Activated gamma-delta T cell (primary cell): ENCODE measurements around the gene GFY.

ENCODE experiments used
- DNase-seq: peaks from one replicate; lab custom pipeline; 2025; lab: John Stamatoyannopoulos, UW

GFY gene

GRCh38 chr19:49408816-49409440, 16.3 kb upstream of the GFY start:
- no peak for DNase-seq

- DNase-seq = no peak
Measured at GRCh38 chr19:49409441-49410029, 15.7 kb upstream of the GFY start.

GRCh38 chr19:49411681-49412326, 13.4 kb upstream of the GFY start:
- no peak for DNase-seq

GRCh38 chr19:49413348-49413747, 11.8 kb upstream of the GFY start:
- DNase-seq = no peak

GRCh38 chr19:49414256-49414655, 10.9 kb upstream of the GFY start:
- DNase-seq = no peak

GRCh38 chr19:49415102-49415809, 9.9 kb upstream of the GFY start:
- no peak for DNase-seq

GRCh38 chr19:49415810-49416200, 9.4 kb upstream of the GFY start:
- DNase-seq = no peak

GRCh38 chr19:49417088-49417487, 8.1 kb upstream of the GFY start:
- no peak for DNase-seq

- DNase-seq = no peak
Measured at GRCh38 chr19:49418511-49418910, 6.7 kb upstream of the GFY start.

- DNase-seq = no peak
Measured at GRCh38 chr19:49419173-49419572, 6.0 kb upstream of the GFY start.

- no peak for DNase-seq
Measured at GRCh38 chr19:49420227-49420626, 5.0 kb upstream of the GFY start.

GRCh38 chr19:49421039-49421877, 3.9 kb upstream of the GFY start:
- DNase-seq = no peak

GRCh38 chr19:49421878-49422202, 3.3 kb upstream of the GFY start:
- no peak for DNase-seq

- DNase-seq = peak; percentile 35
Measured at GRCh38 chr19:49422407-49423070, 2.6 kb upstream of the GFY start.

GRCh38 chr19:49423071-49423984, 1.9 kb upstream of the GFY start, which contains the start of gene PTH2:
Gene PTH2, minus strand, starts transcription at chr19:49423441. Its CDS starts 102 bp downstream, at chr19:49423339.
- no peak for DNase-seq

- DNase-seq = no peak
Measured at GRCh38 chr19:49423985-49424303, 1.2 kb upstream of the GFY start.

- DNase-seq = no peak
Measured at GRCh38 chr19:49425922-49426592, 869 bp downstream of the GFY start.

- no peak for DNase-seq
Measured at GRCh38 chr19:49427339-49427738, 2.2 kb downstream of the GFY start.

GRCh38 chr19:49427855-49428546, 2.8 kb downstream of the GFY start:
- DNase-seq = no peak
